Lower leg skin (tissue), 3 donors: ENCODE measurements around the gene ATP8A2.

ENCODE experiments used
- POLR2A ChIP-seq, 2 donors: fragments of 450-650 bp; IDR thresholded peaks; one replicate each; pipeline ENCODE4 v1.6.1; 2016 to 2017; ENCODE audit warnings: antibody characterized with exemption in 2 of 2, mild to moderate bottlenecking in 1 of 2, moderate library complexity in 1 of 2
- TF ChIP-seq, protein P1 (sequence below), 3 donors: fragments of 450-650 bp; IDR thresholded peaks; one replicate each; pipeline ENCODE4 v1.5.1; 2016; ENCODE audit warnings: antibody characterized with exemption in 3 of 3, mild to moderate bottlenecking in 3 of 3, moderate library complexity in 2 of 3

DNA sequence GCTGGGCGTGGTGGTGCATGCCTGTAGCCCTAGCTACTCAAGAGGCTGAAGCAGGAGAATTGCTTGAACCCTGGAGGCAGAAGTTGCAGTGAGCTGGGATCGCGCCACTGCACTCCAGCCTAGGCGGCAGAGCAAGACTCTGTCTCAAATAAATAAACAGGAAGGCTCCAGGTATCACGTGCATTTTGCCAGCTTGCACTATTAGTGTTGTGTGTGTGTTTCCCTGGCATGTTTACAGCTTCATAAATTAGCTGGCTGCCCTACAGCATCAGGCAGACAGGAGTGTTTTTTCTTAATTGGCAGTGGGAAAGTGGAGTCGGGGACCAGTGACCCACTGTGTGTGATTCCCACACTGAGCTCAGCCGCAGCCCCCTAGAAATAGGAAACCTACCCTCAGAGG lies 647.5 kb downstream of the ATP8A2 start:
- TF ChIP-seq, protein P1, sequence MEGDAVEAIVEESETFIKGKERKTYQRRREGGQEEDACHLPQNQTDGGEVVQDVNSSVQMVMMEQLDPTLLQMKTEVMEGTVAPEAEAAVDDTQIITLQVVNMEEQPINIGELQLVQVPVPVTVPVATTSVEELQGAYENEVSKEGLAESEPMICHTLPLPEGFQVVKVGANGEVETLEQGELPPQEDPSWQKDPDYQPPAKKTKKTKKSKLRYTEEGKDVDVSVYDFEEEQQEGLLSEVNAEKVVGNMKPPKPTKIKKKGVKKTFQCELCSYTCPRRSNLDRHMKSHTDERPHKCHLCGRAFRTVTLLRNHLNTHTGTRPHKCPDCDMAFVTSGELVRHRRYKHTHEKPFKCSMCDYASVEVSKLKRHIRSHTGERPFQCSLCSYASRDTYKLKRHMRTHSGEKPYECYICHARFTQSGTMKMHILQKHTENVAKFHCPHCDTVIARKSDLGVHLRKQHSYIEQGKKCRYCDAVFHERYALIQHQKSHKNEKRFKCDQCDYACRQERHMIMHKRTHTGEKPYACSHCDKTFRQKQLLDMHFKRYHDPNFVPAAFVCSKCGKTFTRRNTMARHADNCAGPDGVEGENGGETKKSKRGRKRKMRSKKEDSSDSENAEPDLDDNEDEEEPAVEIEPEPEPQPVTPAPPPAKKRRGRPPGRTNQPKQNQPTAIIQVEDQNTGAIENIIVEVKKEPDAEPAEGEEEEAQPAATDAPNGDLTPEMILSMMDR (IDR thresholded peaks at IDR 0.05) = no peak
- no peak for TF ChIP-seq POLR2A (IDR thresholded peaks at IDR 0.05)
